HG02588 (cell line): ENCODE results near the gene CADM4.
A peak's percentile ranks its signal among the peaks of the same experiment; 100 is the strongest.
"Not testable (repeated sequence)": the region's sequence is repeated elsewhere in the genome, so short reads cannot be mapped to it uniquely, and the experiment has no call there.

ENCODE experiments used
- ATAC-seq: cut with Tn5 transposase; IDR thresholded peaks from one replicate; pipeline ENCODE4 v1.9.1; 2021; ENCODE audit warnings: mild to moderate bottlenecking, moderate library complexity; ENCODE audit not compliant: unreplicated experiment

The CADM4 gene

DNA sequence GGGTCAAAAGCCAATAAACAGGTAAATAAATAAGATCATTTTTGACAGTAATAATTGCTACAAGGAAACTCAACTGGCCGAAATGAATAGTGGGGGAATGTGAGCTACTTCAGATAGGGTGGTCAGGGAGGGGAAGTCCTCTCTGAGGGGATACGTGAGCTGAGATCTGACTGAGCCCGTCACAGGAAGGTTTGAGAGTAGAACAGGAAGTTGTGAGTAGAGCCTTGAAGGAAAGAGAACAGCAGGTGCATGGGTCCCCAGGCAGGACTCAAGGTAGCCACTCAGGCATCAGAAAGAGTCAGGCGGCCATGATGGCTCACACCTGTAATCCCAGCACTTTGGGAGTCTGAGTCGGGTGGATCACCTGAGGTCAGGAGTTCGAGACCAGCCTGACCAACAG is 50.0 kb downstream of the CADM4 start:
- no peak for ATAC-seq

GRCh38 chr19:43589277-43589676 is 50.4 kb downstream of the CADM4 start:
- no peak for ATAC-seq

DNA sequence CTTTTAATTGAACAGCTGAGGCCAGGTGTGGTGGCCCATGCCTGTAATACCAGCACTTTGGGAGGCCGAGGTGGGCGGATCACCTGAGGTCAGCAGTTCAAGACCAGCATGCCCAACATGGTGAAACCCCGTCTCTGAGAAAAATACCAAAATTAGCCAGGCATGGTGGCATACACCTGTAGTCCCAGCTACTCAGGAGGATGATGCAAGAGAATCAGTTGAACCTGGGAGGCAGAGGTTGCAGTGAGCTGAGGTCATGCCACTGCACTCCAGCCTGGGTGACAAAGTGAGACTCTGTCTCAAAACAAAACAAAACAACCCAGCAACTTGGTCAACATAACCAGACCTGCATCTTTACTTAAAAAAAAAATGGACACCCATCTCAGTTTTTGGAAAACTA is 52.6 kb downstream of the CADM4 start:
- ATAC-seq: not testable (repeated sequence)

DNA sequence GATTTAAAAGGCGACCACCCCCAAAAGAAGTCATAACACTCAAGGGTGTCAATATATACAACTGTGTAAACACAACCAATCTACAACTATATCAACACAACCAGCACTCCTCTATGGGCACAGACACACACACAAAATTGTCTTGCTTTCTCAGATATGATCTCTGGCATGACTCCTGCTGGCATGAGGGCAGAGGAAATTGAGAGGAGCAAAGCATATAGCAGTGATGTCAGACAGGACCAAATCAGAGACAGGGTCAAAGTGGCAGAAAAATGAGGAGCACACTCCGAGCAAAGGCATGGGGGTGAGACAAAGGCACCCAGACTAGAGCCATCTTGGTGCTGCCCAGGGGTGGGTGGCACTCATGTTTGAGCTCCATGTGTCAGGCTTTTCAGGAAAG is 53.3 kb downstream of the CADM4 start:
- ATAC-seq: no peak

- no peak for ATAC-seq
Observed at GRCh38 chr19:43584484-43584883, 55.2 kb downstream of the CADM4 start.

GRCh38 chr19:43582495-43582894 is 57.2 kb downstream of the CADM4 start:
- ATAC-seq: no peak

GRCh38 chr19:43581467-43581866 is 58.2 kb downstream of the CADM4 start:
- ATAC-seq: no peak

GRCh38 chr19:43578787-43579186 is 60.9 kb downstream of the CADM4 start:
- ATAC-seq: no peak

- no peak for ATAC-seq
Observed at GRCh38 chr19:43575955-43576878, 63.4 kb downstream of the CADM4 start.

DNA sequence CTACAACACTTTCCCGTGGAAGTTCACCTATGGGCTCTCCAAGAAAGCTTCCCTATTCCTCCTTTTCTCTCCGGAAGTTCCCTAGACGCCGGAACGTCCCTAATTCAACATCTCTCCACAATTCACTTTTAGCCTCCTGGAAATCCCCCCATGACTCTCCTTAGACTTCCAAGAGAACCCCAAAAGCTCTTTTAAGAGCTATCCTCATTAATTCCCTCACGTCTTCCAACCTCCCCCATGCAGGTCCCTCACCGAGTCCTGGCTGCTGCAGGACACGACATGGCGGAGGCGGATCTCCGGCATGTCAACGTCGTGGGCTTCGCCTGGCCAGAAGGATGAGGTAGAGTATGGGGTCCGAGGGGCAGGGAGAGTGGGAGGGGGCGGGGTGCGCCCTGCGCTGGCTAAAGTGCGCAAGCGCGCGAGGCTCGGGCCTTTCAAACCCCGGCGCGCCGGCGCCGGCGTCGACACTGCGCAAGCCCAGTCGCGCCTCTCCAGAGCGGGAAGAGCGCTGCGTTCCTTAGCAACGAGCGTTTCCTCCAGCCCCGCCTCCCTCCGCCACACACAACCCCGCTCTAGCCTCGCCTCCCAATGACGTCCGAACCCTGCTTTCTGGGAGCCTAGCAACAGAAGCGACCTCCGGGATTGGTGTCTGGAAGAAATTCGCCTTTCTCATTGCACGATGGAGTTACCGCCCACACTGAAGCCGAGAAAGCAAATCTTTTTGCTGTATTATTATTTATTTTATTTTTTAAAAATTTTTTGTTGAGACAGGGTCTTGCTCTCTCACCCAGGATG is 64.3 kb downstream of the CADM4 start, which contains the start of the genes PINLYP and XRCC1:
Gene PINLYP, plus strand, starts transcription at position 646 of the 795 bp plus-strand sequence. CDS start 1,391 bp downstream, outside the sequence.
Gene XRCC1, minus strand, starts transcription at position 372 of the 795 bp plus-strand sequence. Its CDS starts 69 bp downstream, at position 303.
- ATAC-seq: peak; percentile 94

DNA sequence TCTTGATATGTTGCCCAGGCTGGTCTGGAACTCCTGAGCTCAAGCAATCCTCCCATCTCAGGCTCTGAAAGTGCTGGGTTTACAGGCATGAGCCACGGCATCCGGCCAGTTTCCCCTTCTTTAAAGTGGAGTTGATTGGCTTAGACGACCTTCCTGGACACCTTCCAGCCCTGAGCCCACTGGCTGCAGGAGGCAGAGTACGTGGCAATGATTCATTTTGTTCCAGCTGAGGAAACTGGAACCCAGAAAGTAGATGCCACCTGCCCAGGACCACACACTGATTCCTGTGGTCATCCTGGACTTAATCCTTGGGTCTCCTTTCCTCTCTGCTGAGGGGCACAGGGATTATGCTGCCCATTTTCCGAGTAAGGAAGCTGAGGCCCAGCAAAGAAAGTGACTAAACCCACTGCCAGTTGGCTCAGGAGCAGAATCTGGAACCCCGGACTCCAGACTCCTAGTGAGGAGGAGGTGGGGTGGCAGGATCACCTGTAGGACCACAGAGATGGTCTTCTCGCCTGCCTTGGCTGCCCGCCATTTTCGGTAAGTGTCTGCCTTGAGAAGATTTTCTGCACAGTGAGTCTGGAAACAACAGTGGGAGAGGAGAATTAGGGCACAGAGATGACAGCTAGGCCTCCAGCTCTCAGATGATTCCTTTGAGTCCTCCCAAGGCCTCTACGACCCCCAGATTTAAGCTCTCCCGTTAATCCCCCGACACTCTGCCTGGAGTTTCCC is 65.1 kb downstream of the CADM4 start:
- no peak for ATAC-seq
